T-helper 2 cell treated with Interferon-gamma antibody and Interleukin-4, amounts not matched to agents 100 ng/mL and 5 ng/mL, for 36 hours (primary cell): ENCODE measurements around the gene CCDC183. TPM values are rescaled to one million over a fixed set of nuclear protein-coding genes. Genes with fewer than 3 reads are reported as not detected.
"Not testable (repeated sequence)": the region's sequence is repeated elsewhere in the genome, so short reads cannot be mapped to it uniquely, and the experiment has no call there.

Experiments used
- intact Hi-C: fragments of 100-400 bp; cut with micrococcal nuclease; formaldehyde crosslinking; loops from one replicate; pipeline ENCODE4 v1.15.1; 2023
- total RNA-seq: library from RNA; stranded (reverse); gene quantifications from 2 replicates; pipeline ENCODE4 v1.2.3, GENCODE V29; 2022

The CCDC183 gene
- total RNA-seq: 0.20 and 0.55 TPM in 2 replicates

GRCh38 chr9:136796238-136796774 lies at the start of gene CCDC183:
CCDC183 (plus strand) TSS chr9:136796338; CDS start chr9:136796398, 60 bp downstream.
- intact Hi-C loops: no loop called here

DNA sequence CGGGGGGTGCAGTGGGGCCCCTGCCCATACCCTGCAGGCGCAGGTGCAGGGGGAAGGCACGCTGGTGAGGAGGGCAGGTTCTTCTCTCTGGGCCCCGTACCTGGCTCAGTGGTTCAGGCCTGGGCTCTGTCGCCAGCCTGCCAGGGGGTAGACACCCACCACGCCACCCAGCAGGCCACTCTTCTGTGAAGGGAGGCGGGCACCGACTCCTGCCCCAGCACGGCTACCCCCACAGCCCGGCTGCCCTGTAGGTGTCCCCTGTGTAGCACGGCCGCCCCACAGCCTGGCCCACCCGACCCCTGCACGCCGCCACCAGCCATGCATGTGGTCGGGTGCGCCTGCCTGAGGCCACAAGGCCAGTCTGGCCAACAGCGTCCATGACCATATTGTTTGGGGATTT lies 49.5 kb upstream of the CCDC183 start:
- intact Hi-C loops: no loop called here

DNA sequence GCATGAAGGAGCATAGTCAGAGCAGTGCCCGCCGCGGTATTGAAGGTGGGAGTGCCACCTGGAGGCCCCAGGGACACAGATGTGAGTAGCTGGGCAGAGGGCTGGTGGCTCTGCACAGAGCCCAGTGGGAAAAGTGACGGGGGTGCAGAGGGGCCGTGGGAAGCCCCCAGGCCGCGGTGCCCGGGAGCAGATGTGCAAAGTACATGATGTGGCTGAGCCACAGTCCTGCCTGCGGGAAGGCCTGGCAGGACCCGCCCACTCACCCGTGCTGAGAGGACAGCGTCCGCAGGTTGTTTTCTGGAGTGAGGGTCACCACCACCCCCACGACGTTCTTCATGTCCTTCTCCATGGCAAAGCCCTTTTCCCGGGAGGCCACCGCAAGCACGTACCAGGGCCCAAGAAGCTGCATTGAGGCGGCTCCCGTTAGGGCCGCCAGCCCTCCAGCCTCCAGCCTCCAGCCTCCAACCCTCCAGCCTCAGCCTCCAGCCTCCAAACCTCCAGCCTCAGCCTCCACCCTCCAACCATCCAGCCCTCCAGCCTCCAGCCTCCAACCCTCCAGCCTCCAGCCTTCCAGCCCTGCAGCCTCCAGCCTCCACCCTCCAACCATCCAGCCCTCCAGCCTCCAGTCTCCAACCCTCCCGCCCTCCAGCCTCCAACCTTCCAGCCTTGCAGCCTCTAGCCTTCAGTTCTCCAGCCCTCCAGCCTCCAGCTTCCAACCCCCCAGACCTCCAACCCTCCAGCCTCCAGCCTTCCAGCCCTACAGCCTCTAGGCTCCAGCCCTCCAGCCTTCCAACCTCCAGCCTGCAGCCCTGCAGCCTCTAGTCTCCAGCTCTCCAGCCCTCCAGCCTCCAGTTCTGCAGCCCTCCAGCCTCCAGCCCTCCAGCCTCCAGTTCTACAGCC lies 48.7 kb upstream of the CCDC183 start:
- intact Hi-C loops: no loop called here

- intact Hi-C loops: no loop called here
These were observed 47.9 kb upstream of the CCDC183 start, which contains the start of gene LCN6 for GRCh38 chr9:136748201-136748600. LCN6 (minus strand) TSS chr9:136748525; CDS start chr9:136748483, 42 bp downstream.

DNA sequence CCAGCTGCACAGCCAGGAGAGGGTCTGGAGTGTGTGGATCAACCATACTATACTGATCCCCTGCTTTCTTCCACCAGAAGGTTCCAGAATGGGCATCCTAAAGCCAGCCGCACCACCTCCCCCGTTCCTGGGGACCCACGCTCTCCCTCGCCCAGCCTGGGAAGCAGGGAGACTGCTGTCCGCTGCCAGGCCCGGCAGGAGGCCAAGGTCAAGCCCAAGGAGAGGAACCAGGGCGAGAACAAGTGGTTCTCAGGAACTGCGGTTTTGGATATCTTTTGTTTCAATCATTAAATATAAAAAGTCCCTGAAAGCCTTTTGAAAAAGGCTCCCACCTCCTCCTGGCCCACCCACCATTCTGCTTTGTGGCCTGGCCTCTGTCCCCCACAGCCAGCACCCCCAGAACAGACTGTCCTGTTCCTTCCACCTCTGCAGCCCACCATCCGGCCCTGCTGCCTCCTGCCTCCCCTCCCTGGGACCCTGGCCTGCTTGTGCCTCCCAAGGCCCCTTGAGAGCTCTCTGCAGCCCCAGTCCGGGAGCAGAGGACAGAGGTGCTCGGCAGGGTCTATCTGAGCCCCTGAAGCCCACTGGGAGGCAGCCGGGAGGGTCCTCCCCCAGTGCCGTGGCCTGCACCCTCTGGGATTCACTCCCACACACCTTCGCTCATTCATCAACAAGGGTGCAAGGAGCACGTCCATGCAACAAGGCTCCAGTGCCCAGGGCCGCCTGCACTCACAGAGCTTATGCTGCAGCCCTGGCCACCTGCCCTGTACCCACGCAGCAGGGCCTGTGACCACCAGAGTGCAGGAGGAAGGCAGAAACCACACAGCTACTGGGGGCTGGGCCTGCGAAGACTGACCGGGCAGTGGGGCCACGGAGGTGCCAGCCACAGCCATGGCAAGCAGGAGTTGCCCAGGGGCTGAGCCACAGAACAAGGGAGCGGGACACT lies 47.2 kb upstream of the CCDC183 start:
- intact Hi-C loops: no loop called here

DNA sequence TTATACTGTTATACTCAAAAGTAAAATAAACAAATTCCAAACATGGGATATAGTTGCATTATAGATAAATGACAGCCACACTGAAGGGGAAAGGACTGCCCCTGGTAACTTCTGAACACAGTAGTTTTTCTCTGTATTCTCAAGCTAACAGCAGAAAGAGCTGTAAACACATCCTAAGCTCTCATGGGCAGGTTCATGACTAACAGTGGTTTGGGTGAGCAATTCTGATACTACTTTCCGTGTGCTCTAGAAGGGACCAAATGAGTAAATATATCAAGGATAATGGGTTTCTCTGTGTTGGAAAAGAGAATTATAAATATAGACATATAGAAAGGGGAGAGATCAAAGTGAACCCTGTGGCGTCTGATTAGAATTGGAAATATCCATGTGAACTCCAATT lies 45.6 kb upstream of the CCDC183 start:
- intact Hi-C loops: no loop called here

- intact Hi-C loops: no loop called here
These were observed 44.9 kb upstream of the CCDC183 start for GRCh38 chr9:136751244-136751643.

- intact Hi-C loops: no loop called here
These were observed 44.3 kb upstream of the CCDC183 start for GRCh38 chr9:136751814-136752213.

- intact Hi-C loops: no loop called here
These were observed 42.6 kb upstream of the CCDC183 start for GRCh38 chr9:136753371-136754058.

- intact Hi-C loops: no loop called here
These were observed 42.0 kb upstream of the CCDC183 start for GRCh38 chr9:136754059-136754572.

GRCh38 chr9:136754626-136755301 lies 41.4 kb upstream of the CCDC183 start:
- intact Hi-C loops: no loop called here

DNA sequence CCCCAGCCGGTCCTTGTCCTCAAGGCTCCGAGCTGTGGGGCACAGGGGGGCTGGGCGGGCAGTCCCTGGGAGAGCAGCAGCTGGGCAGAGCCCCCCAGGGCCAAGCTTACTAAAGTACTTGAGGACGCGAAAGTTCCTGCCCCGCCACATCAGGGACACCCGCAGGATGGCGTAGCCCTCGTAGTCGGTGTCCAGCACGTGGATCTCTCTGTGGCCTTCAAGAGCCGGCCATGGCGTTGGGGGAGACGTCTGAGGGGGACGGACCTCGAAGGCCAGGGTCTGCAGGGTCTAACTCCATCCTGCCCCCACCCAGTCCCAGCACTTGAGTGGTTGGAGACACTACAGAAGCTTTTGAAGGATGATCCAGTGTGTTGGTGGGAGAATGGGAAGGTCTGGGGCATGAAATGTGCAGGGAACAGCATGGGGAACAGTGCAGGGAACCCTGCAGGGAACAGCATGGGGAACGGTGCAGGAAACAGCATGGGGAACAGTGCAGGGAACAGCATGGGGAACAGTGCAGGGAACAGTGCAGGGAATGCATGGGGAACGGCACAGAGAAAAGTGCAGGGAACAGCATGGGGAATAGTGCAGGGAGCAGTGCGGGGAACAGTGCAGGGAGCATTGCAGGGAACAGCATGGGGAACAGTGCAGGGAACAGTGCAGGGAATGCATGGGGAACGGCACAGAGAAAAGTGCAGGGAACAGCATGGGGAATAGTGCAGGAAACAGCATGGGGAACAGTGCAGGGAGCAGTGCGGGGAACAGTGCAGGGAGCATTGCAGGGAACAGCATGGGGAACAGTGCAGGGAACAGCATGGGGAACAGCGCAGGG lies 40.6 kb upstream of the CCDC183 start:
- intact Hi-C loops: not testable (repeated sequence)

DNA sequence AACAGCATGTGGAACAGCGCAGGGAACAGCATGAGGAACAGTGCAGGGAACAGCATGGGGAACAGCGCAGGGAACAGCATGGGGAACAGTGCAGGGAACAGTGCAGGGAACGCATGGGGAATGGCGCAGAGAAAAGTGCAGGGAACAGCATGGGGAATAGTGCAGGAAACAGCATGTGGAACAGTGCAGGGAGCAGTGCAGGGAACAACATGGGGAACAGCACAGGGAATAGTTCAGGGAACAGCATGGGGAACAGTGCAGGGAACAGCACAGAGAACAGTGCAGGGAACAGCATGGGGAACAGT lies 40.1 kb upstream of the CCDC183 start:
- intact Hi-C loops: no loop called here

- intact Hi-C loops: no loop called here
These were observed 39.3 kb upstream of the CCDC183 start for GRCh38 chr9:136756836-136757235.

- intact Hi-C loops: no loop called here
These were observed 38.8 kb upstream of the CCDC183 start for GRCh38 chr9:136757328-136757727.

DNA sequence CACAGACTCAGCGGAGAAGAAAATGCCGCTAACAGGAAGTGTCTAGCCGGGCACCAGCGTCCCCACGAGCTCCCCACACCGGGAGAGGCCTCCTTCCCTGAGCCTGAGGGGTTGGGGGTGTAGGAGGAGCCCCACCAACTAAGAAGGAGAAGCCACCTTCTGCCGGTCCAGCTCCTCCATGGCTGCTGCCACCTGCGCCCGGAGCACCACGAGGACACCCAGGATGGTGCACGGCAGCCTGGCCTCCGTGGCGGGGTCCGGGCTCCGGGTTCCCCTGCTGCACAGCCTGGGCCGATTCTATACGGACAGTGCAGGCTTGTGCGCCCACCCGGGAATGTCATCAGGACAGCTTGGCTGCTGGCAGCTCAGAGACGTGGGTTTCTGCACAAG lies 38.4 kb upstream of the CCDC183 start:
- intact Hi-C loops: no loop called here

- intact Hi-C loops: no loop called here
These were observed 37.1 kb upstream of the CCDC183 start for GRCh38 chr9:136759001-136759400.

- intact Hi-C loops: no loop called here
These were observed 36.5 kb upstream of the CCDC183 start for GRCh38 chr9:136759436-136760325.

- intact Hi-C loops: no loop called here
These were observed 35.7 kb upstream of the CCDC183 start for GRCh38 chr9:136760424-136760823.
